ENCODE data around the gene TBX6.

TBX6 gene

DNA sequence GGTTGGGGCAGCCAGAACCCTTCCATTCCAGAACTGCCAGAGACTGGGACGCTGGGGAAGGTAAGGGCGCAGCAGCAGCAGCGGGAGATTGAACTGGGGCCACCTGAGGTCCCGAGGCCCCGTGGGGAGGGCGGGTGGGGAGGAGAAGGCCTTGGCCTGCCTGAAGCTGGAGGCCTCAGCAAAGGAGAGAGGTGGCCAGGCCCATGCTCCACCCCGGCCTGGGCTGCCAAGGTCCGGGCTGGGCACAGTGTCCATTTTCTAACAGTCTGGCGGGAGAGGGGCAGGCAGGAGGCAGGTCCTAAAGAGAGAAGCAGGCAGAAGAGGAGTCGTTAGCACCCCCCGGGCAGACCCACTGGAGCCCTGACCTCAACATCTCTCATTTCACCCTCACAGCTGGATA is 22.7 kb upstream of the TBX6 start:
- Histone ChIP-seq H3K9ac (ENCODE audit: low read length) (no peak overlapping the region), H4K20me1 (ENCODE audit: insufficient read depth, low read length) (no peaks in the 10 kb centered on the region), H3K27ac (ENCODE audit: low read depth, low read length, poor library complexity, severe bottlenecking) (peak overlapping the region; percentile 35), H3K9me2 (ENCODE audit: low read depth, low read length) (no peaks in the 10 kb centered on the region), H3K36me3 (ENCODE audit: insufficient read depth, low read length) (peaks cover 23% of the 10 kb centered on the region; the same call in 1 of the 2 replicates), H3K27me3 (ENCODE audit: insufficient read depth, low read length) (no peaks in the 10 kb centered on the region), H3K9me3 (ENCODE audit: low read length) (no peaks in the 10 kb centered on the region), H3K4me3 (ENCODE audit: low read depth, low read length, poor library complexity, severe bottlenecking) (no peak overlapping the region), H3K79me2 (ENCODE audit: insufficient read depth, low read length) (no peaks in the 10 kb centered on the region), H3K4me2 (ENCODE audit: low read length) (no peak overlapping the region), H2AFZ (ENCODE audit: low read length) (no peak overlapping the region), H3F3A (ENCODE audit: insufficient read depth, low read length) (no peaks in the 10 kb centered on the region), H3K4me1 (ENCODE audit: insufficient read depth, low read length, severe bottlenecking) (peaks cover 10% of the 10 kb centered on the region)
- no peak for TF ChIP-seq EZH2 (IDR thresholded peaks at IDR 0.05; ENCODE audit: borderline replicate concordance, low read length)

DNA sequence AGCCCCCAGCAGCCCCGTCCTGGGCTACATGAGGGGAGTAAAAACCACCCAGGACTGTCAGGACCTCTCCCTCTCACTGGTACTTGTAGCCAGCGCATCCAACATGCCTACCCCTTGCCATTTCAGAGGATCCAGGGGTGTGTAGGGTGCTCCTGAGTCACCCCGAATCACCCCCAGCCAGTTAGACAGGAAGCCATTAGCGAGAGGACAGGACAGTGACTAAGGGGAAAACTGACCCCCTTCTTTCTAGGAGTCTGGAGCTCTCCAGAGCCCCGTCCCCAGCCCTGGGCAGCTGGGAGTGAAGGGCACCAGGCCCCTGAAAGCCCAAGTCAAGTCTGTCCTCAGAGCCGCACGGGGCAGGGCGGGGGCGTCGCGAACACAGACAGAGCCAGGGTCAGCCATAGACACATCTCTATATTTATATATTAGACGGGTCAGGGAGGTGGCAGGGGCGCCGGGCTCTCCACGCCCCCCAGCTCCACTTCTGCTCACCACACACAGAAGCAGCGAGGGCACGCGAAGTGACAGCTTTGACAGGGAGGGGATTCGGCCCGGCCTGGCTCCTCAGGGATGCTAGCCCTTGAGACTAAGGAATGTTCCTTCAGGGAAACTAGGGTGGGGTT is 22.1 kb upstream of the TBX6 start:
- Histone ChIP-seq H4K20me1 (ENCODE audit: insufficient read depth, low read length) (no peaks in the 10 kb centered on the region), H3F3A (ENCODE audit: insufficient read depth, low read length) (no peaks in the 10 kb centered on the region), H3K4me1 (ENCODE audit: insufficient read depth, low read length, severe bottlenecking) (peaks cover 10% of the 10 kb centered on the region), H3K27ac (ENCODE audit: low read depth, low read length, poor library complexity, severe bottlenecking) (no peak overlapping the region), H3K4me3 (ENCODE audit: low read depth, low read length, poor library complexity, severe bottlenecking) (no peak overlapping the region), H2AFZ (ENCODE audit: low read length) (no peak overlapping the region), H3K4me2 (ENCODE audit: low read length) (no peak overlapping the region), H3K9me2 (ENCODE audit: low read depth, low read length) (no peaks in the 10 kb centered on the region), H3K79me2 (ENCODE audit: insufficient read depth, low read length) (no peaks in the 10 kb centered on the region), H3K9me3 (ENCODE audit: low read length) (no peaks in the 10 kb centered on the region), H3K9ac (ENCODE audit: low read length) (no peak overlapping the region), H3K36me3 (ENCODE audit: insufficient read depth, low read length) (peaks cover 20% of the 10 kb centered on the region; the same call in 1 of the 2 replicates), H3K27me3 (ENCODE audit: insufficient read depth, low read length) (no peaks in the 10 kb centered on the region)
- no peak for TF ChIP-seq EZH2 (IDR thresholded peaks at IDR 0.05; ENCODE audit: borderline replicate concordance, low read length)
- TF ChIP-seq, protein P1, sequence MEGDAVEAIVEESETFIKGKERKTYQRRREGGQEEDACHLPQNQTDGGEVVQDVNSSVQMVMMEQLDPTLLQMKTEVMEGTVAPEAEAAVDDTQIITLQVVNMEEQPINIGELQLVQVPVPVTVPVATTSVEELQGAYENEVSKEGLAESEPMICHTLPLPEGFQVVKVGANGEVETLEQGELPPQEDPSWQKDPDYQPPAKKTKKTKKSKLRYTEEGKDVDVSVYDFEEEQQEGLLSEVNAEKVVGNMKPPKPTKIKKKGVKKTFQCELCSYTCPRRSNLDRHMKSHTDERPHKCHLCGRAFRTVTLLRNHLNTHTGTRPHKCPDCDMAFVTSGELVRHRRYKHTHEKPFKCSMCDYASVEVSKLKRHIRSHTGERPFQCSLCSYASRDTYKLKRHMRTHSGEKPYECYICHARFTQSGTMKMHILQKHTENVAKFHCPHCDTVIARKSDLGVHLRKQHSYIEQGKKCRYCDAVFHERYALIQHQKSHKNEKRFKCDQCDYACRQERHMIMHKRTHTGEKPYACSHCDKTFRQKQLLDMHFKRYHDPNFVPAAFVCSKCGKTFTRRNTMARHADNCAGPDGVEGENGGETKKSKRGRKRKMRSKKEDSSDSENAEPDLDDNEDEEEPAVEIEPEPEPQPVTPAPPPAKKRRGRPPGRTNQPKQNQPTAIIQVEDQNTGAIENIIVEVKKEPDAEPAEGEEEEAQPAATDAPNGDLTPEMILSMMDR (IDR thresholded peaks at IDR 0.05; ENCODE audit: low read length), result no peak

DNA sequence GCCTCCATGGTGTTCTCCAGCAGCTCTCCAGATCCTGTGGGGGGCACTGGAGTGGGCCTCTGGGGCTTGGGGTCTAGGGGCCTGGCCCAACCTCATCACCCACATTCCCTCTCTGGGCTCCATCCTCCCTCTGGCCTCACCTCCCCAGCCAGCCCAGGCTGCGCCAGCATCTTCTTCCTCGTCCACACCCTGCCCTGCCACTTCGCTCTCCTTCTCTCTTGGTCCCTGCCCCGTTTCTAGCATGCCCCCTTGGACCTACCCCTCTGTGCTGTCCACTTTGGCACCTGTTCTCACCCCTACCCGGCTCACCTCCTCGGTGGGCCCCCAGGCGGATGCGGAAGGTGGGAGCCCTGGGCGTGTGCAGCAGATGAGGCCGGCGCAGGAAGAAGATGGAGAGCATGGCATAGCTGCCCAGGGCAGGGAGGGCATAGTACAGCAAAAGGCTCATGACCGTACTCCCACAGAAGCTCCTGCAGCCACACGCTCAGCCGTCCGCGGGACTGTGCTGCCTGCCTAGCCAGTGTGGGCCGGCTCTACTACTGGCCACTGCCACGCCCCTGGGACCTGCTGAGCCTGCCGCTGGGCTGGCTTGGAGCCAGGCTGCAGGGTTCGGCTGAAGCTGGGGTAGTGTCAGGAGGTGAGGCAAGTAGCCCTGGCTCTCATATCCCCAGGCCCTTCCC is 21.4 kb upstream of the TBX6 start, which contains the start of gene GDPD3:
Gene GDPD3, minus strand, starts transcription at position 507 of the 680 bp plus-strand sequence. Its CDS starts 59 bp downstream, at position 448.
- no peaks in the 10 kb centered on the region for H4K20me1 ChIP-seq (ENCODE audit: insufficient read depth, low read length)
- H3K9ac ChIP-seq (ENCODE audit: low read length), result no peak within 1 kb of the TSS
- H3K27ac ChIP-seq (ENCODE audit: low read depth, low read length, poor library complexity, severe bottlenecking), result no peak within 1 kb of the TSS
- H3K36me3 ChIP-seq (ENCODE audit: insufficient read depth, low read length), result peaks cover 23% of the 10 kb centered on the region
- no peak for TF ChIP-seq EZH2 (IDR thresholded peaks at IDR 0.05; ENCODE audit: borderline replicate concordance, low read length)
- TF ChIP-seq, protein P1 (IDR thresholded peaks at IDR 0.05; ENCODE audit: low read length), result no peak
- no peaks in the 10 kb centered on the region for H3K79me2 ChIP-seq (ENCODE audit: insufficient read depth, low read length)
- peaks cover 10% of the 10 kb centered on the region for H3K4me1 ChIP-seq (ENCODE audit: insufficient read depth, low read length, severe bottlenecking)
- no peaks in the 10 kb centered on the region for H3K9me2 ChIP-seq (ENCODE audit: low read depth, low read length)
- no peaks in the 10 kb centered on the region for H3K9me3 ChIP-seq (ENCODE audit: low read length)
- no peaks in the 10 kb centered on the region for H3K27me3 ChIP-seq (ENCODE audit: insufficient read depth, low read length)
- H3F3A ChIP-seq (ENCODE audit: insufficient read depth, low read length), result no peaks in the 10 kb centered on the region
- H3K4me3 ChIP-seq (ENCODE audit: low read depth, low read length, poor library complexity, severe bottlenecking), result no peak within 1 kb of the TSS
- H2AFZ ChIP-seq (ENCODE audit: low read length), result no peak within 1 kb of the TSS
- H3K4me2 ChIP-seq (ENCODE audit: low read length), result no peak within 1 kb of the TSS
